ENCODE measurements around the gene BTBD9. TPM values are rescaled to one million over a fixed set of nuclear protein-coding genes. Genes with fewer than 3 reads are reported as not detected.

The BTBD9 gene
- total and polyA plus RNA-seq, 2 donors (not counting 3 experiments of a cell fraction or from before 2014, with no cell fraction given), result 4.9 to 15.0 TPM

DNA sequence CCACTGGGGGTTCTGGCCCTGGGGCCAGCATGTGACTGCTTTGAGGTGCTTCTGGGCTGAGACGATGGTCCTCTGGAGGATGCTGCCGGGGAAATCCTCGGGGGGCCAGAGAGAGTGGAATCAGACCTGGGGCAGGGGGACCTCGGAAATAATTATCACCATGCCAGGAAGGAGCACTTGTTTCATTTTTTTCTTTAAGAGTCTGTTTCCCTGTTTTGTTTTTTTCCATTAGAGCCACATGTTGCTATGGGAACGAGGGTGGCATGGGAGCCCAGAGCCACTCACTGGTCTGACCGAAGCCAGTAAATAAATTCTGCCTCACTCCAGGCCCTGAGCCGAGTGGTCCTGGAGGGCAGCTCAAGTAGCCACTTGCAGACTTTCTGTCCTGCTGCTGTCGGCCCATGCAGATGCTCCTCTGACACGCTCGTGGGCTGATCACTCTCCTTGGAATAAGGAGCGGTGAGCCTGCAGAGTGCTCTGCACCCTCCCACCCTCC lies 455.1 kb downstream of the BTBD9 start:
- no peak overlapping the region for H3K4me3 ChIP-seq (replicated peaks in 1 of 3; ENCODE audit: insufficient read depth in 1 of 3, low read depth in 1 of 3, low read length in 3 of 3)
- no peaks in the 10 kb centered on the region for H3K36me3 ChIP-seq (ENCODE audit: control insufficient read depth in 2 of 2, extremely low read depth in 1 of 2, insufficient read depth in 2 of 2, low read length in 2 of 2)
- CTCF ChIA-PET, result no interaction called here
- no peaks in the 10 kb centered on the region for H4K20me1 ChIP-seq (replicated peaks; ENCODE audit: control insufficient read depth, extremely low read depth, insufficient read depth, low read length)
- no peak overlapping the region for H3K27ac ChIP-seq (ENCODE audit: insufficient read depth, low read depth, low read length)
- no TSS peak for BruUV-seq (replicated peaks)
- FAIRE-seq, result no peak
- no peak for DNase-seq (ENCODE audit: low read depth, low spot score)
- H3K4me1 ChIP-seq (ENCODE audit: control insufficient read depth, extremely low read depth, insufficient read depth, low read length), result no peaks in the 10 kb centered on the region
- H2AFZ ChIP-seq (ENCODE audit: low read depth, low read length), result no peak overlapping the region
- H3K79me2 ChIP-seq (ENCODE audit: control insufficient read depth, insufficient read depth, low read length), result no peaks in the 10 kb centered on the region
- dilution Hi-C loops (cut with MboI; ENCODE audit: extremely low pct_ligation_motif_present, low sequenced_read_pairs) (no loop called here), intact Hi-C loops (cut with micrococcal nuclease) (no loop called here)
- no peaks in the 10 kb centered on the region for H3K27me3 ChIP-seq (ENCODE audit: control insufficient read depth in 2 of 2, insufficient read depth in 2 of 2, low read length in 2 of 2)
- no peaks in the 10 kb centered on the region for H3K9me3 ChIP-seq (replicated peaks; ENCODE audit: control insufficient read depth, insufficient read depth, low read length)
- TF ChIP-seq, protein P1, sequence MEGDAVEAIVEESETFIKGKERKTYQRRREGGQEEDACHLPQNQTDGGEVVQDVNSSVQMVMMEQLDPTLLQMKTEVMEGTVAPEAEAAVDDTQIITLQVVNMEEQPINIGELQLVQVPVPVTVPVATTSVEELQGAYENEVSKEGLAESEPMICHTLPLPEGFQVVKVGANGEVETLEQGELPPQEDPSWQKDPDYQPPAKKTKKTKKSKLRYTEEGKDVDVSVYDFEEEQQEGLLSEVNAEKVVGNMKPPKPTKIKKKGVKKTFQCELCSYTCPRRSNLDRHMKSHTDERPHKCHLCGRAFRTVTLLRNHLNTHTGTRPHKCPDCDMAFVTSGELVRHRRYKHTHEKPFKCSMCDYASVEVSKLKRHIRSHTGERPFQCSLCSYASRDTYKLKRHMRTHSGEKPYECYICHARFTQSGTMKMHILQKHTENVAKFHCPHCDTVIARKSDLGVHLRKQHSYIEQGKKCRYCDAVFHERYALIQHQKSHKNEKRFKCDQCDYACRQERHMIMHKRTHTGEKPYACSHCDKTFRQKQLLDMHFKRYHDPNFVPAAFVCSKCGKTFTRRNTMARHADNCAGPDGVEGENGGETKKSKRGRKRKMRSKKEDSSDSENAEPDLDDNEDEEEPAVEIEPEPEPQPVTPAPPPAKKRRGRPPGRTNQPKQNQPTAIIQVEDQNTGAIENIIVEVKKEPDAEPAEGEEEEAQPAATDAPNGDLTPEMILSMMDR (IDR thresholded peaks at IDR 0.05; ENCODE audit: extremely low read depth in 1 of 2, insufficient read depth in 1 of 2, low read depth in 1 of 2, low read length in 2 of 2), result no peak
- TF ChIP-seq MYC (IDR thresholded peaks at IDR 0.05; ENCODE audit: low read depth, low read length) (no peak), JUN (IDR thresholded peaks at IDR 0.05; ENCODE audit: borderline replicate concordance, insufficient read depth, insufficient read length, low read depth) (no peak), FOS (IDR thresholded peaks at IDR 0.05; ENCODE audit: borderline replicate concordance, insufficient read depth, low read length) (no peak), POLR2A (IDR thresholded peaks at IDR 0.05; ENCODE audit: low read depth, low read length) (no peak), GATA2 (IDR thresholded peaks at IDR 0.05; ENCODE audit: insufficient read depth, insufficient read length, low read depth, low read length) (no peak), EZH2 (IDR thresholded peaks at IDR 0.05; ENCODE audit: borderline replicate concordance, low read depth, low read length, severe bottlenecking) (no peak), POLR2AphosphoS5 (IDR thresholded peaks at IDR 0.05; ENCODE audit: insufficient read depth, low read depth, low read length) (no peak)
- TF ChIP-seq, protein P2, sequence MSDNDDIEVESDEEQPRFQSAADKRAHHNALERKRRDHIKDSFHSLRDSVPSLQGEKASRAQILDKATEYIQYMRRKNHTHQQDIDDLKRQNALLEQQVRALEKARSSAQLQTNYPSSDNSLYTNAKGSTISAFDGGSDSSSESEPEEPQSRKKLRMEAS (IDR thresholded peaks at IDR 0.05; ENCODE audit: insufficient read depth, insufficient read length), result no peak
- no peak overlapping the region for H3K9ac ChIP-seq (replicated peaks; ENCODE audit: extremely low read depth, insufficient read depth, low read length)
- POLR2A ChIA-PET, result no interaction called here
- H3K9me1 ChIP-seq (replicated peaks; ENCODE audit: control insufficient read depth, extremely low read depth, insufficient read depth, low read length), result no peaks in the 10 kb centered on the region
- no peak overlapping the region for H3K4me2 ChIP-seq (ENCODE audit: insufficient read depth, low read length)

Measured in endothelial cell of umbilical vein (primary cell).